ENCODE results near the gene PLCH1.

DNA sequence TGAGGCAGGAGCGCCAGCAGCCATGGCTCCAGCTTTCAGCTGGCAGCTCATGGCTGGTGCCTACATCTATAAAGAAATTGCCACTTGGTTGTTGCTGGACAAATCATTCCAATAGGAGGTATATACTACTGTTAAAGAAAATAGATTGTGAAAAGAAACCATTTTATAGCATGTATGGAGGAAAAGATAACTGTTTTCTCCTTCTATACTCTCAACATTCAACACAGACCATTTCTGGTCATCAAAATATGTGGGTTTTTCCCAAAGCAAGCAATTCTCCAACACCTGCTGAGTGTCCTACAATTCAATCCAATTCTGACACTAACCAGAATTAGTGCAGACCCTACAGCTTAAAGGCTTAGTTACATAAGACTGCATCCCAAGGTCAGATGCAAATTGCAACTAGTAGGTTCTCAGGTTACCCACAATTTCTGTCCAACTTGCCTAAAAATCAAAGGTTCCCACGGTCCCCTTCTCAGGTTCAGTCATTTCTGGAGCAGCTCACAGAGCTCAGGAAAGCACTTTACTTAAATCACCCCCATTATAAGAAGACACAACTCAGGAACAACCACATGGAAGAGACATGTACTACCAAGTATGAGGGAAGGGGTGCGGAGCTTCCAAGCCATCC, 409.0 kb downstream of the PLCH1 start:
- TF ChIP-seq EZH2 (IDR thresholded peaks at IDR 0.05; ENCODE audit: borderline replicate concordance, low read depth, low read length, poor library complexity, severe bottlenecking) = no peak
- TF ChIP-seq CTCF (conservative IDR thresholded peaks at IDR 0.05; ENCODE audit: low read depth, low read length) = no peak

Measured in A673 (cell line).